GM10266 (cell line): Measurements from ENCODE around the gene CPXM1.

ENCODE experiments used
- DNase-seq: peaks from one replicate; pipeline ENCODE4 v3.0.0; 2012; ENCODE audit errors: extremely low spot score
- CTCF ChIP-seq: IDR thresholded peaks from 2 replicates; pipeline ENCODE4 v1.5.1; 2012; ENCODE audit warnings: mild to moderate bottlenecking, low read depth; ENCODE audit not compliant: control insufficient read depth, insufficient read depth; ENCODE audit errors: missing control alignments

CPXM1 gene

DNA sequence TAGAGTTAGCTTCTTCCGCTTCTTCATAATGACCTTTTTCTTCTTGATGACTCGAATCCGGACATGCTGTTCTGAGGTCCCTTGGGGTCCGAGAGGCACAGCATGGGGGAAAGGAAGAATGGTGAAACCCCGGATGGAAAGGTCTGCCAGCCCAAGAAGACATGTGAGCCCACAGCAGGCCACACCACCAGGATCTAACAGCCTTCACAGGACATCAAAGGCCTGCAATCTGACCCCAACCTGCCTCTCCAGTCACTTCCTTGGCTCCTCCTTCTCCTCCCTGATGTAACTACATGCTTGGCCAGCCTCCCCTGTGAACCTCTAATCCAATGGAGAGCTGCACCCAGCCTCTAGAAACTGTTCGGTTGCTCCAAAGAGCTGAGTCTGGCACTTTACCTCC lies 1.6 kb downstream of the CPXM1 start:
- DNase-seq = no peak
- TF ChIP-seq CTCF = no peak

- DNase-seq = no peak
- no peak for TF ChIP-seq CTCF
These were observed 2.2 kb downstream of the CPXM1 start for GRCh38 chr20:2798095-2798805.

DNA sequence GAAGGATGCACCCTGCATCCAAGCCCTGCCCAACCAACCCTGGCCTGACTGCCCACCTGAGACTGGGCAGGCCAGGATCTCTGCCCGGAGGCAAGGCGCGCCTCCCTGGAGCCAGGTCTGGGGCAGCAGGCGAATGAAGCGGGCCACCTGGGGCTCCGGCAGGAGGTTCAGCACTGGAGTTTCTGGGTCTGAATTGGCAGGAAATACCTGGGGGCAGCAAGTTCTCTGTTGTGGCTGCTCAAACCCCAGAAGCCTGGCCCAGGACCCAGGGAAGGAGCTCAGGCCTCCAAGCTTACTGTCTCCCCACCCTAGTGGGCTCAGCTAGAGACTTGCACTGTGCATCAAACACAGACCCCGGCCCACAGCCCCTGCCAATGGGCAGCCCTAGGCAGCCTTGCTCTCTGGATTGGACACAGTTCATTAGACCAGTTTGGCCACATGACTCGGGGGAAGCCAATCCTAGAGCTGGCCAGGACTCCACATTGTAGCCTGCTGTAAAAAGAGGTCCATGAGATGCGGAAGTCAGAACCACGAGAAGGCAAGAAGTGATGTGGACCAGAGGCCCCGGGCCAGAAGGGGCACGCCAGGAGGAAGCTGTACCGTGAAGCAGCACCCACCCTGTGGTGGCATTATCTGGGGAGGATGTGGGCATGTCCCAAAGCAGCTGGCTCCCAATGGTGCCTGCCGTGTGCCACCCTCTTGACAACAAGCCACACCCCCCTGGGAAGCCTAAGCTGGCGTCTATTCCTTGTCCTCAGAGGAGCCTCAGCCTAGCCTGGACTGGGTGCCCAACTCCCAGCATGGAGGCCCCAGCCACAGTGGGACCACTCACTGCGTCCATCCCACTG lies 3.1 kb downstream of the CPXM1 start:
- TF ChIP-seq CTCF = no peak
- no peak for DNase-seq

GRCh38 chr20:2796011-2796660 lies 4.3 kb downstream of the CPXM1 start:
- TF ChIP-seq CTCF = no peak
- DNase-seq = no peak

- no peak for TF ChIP-seq CTCF
- DNase-seq = no peak
These were observed 5.0 kb downstream of the CPXM1 start for GRCh38 chr20:2795451-2795850.

DNA sequence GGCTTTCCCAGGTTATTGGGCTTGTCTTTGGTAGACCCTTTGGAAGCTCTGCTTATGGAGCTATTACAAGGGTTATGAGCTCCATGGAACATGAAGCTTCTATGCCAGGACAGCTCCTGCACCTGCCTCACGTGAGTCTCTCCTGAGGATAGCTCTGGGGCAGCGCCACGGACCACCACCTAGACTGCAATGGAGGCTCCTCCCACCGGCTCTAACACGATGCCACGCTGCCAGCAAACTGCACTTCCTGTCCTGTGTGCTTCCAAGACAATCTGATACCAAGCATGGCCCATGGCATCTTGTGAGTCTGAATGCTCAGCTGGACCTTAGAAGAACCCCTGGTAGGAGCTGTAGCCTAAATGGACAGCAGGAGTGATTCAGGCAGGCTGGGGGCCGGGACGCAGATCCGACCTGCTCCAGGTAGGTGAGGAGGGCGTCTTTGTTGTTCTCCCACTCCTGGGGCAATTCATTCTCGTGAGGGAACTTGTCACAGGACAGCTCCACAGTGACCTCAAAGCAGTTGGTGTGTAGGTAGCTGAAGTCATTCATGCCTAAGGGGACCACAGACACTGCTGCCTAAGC lies 5.5 kb downstream of the CPXM1 start:
- DNase-seq = no peak
- no peak for TF ChIP-seq CTCF
